BLaER1 (cell line): ENCODE data around the gene OR1A2.
"Not testable (repeated sequence)": the region's sequence is repeated elsewhere in the genome, so short reads cannot be mapped to it uniquely, and the experiment has no call there.

Experiments used
- H3K27ac ChIP-seq: shearing (Covaris generic); formaldehyde crosslinking; 2 replicates; pipeline ENCODE4 v1.8.1; 2022
- H3K27me3 ChIP-seq: shearing (Covaris generic); formaldehyde crosslinking; 2 replicates; pipeline ENCODE4 v1.8.1; 2022
- H3K36me3 ChIP-seq: shearing (Covaris generic); formaldehyde crosslinking; 2 replicates; pipeline ENCODE4 v1.8.1; 2022
- H3K4me1 ChIP-seq: shearing (Covaris generic); formaldehyde crosslinking; 2 replicates; pipeline ENCODE4 v1.8.1; 2022
- H3K4me2 ChIP-seq: shearing (Covaris generic); formaldehyde crosslinking; 2 replicates; pipeline ENCODE4 v1.8.1; 2022
- H3K4me3 ChIP-seq: shearing (Covaris generic); formaldehyde crosslinking; 2 replicates; pipeline ENCODE4 v1.8.1; 2022
- H3K9ac ChIP-seq: shearing (Covaris generic); formaldehyde crosslinking; 2 replicates; pipeline ENCODE4 v1.8.1; 2022
- H3K9me3 ChIP-seq: shearing (Covaris generic); formaldehyde crosslinking; 2 replicates; pipeline ENCODE4 v1.8.1; 2022
- H4K20me1 ChIP-seq: shearing (Covaris generic); formaldehyde crosslinking; 2 replicates; pipeline ENCODE4 v1.8.1; 2022
- Cebpa-rat ChIP-seq: shearing (Covaris generic); IDR thresholded peaks from 2 replicates; pipeline ENCODE4 v1.8.1; 2022

Gene OR1A2, protein sequence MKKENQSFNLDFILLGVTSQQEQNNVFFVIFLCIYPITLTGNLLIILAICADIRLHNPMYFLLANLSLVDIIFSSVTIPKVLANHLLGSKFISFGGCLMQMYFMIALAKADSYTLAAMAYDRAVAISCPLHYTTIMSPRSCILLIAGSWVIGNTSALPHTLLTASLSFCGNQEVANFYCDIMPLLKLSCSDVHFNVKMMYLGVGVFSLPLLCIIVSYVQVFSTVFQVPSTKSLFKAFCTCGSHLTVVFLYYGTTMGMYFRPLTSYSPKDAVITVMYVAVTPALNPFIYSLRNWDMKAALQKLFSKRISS

DNA sequence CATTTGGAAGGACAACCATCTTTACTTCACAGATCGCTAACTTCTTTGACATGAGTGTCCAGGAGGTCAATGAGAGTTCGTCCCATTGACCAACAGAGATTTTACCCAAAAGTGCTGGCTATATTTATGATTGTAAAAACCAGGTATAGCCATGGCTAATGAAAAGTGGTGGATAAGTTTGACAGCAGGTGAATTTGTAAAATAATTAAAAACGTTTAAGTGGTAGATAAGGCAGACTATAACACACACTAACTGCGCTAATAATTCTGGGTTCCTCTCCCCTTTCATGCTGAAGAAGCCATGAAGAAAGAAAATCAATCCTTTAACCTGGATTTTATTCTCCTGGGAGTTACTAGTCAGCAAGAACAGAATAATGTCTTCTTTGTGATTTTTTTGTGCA is at the start of gene OR1A2:
OR1A2 (plus strand) TSS at position 301 of the 400 bp plus-strand sequence; CDS start at position 301, 0 bp downstream.
- Histone ChIP-seq H3K4me3 (no peak within 1 kb of the TSS), H3K9ac (no peak within 1 kb of the TSS), H3K4me1 (peaks cover 4% of the 10 kb centered on the region), H3K27me3 (no peaks in the 10 kb centered on the region), H3K4me2 (no peak within 1 kb of the TSS), H3K27ac (no peak within 1 kb of the TSS), H3K36me3 (no peaks in the 10 kb centered on the region), H3K9me3 (peaks cover 20% of the 10 kb centered on the region), H4K20me1 (no peaks in the 10 kb centered on the region)
- no peak for TF ChIP-seq Cebpa-rat

DNA sequence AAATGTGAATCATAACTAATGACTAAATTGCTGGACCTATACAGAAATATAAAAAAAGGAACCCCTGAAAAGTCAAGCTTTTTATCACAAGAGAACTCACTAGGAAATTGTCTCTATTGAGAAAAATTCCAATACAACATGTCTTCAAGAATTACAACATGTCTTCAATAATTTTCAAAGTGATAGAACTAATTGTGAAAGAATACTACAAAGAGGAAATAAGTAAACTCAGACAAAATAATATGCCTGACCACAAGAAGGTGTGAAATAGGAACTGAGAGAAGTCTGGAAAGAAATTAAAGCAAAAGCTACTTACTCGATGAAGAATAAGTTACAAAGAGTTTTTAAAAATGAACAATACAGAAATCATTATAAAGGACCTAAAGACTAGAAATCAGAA is 40.1 kb upstream of the OR1A2 start:
- H4K20me1 ChIP-seq = no peaks in the 10 kb centered on the region
- no peaks in the 10 kb centered on the region for H3K9me3 ChIP-seq
- H3K4me3 ChIP-seq = no peak overlapping the region
- no peak for TF ChIP-seq Cebpa-rat
- H3K4me1 ChIP-seq = no peaks in the 10 kb centered on the region
- no peak overlapping the region for H3K27ac ChIP-seq
- H3K9ac ChIP-seq = no peak overlapping the region
- no peaks in the 10 kb centered on the region for H3K36me3 ChIP-seq
- no peaks in the 10 kb centered on the region for H3K27me3 ChIP-seq
- no peak overlapping the region for H3K4me2 ChIP-seq

DNA sequence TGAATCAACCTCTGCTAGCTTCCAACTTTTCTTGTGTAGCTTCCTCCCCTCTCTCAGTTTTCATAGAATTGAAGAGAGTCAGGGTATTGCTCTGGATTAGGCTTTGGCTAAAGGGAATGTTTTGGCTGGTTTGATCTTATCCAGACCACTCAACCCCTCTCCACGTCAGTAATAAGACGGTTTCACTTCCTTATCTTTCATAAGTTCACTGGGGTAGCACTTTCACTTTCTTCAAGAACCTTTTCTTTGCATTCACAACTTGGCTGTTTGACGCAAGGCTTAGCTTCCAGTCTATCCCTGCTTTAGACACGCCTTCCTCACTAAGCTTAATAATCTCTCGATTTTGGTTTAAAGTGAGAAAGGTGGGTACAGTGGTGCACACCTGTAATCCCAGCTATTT is 29.7 kb upstream of the OR1A2 start:
- H3K9me3 ChIP-seq = peaks cover 25% of the 10 kb centered on the region

DNA sequence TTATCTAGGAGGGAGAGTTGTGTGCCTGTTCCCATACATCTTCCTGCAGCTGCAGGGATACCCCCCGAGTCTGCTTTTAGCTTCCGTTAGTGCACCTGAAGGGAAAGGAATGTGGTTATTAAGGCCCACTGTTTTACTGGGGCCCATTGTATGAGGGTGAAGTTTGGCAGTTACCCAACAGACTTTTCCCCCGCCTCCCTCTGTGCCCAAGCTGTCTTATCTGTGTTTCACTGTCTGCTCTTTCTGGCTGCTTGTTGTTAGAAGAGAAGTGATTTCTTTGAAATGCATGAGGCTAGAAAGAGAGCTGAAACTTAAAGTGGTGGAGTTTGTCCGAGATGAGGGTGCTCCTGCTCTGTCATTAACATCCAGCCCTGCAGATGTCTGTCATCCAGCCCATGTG is 7.4 kb upstream of the OR1A2 start:
- Histone ChIP-seq H4K20me1 (no peaks in the 10 kb centered on the region), H3K9ac (no peak overlapping the region), H3K27ac (no peak overlapping the region), H3K9me3 (no peaks in the 10 kb centered on the region), H3K4me3 (no peak overlapping the region), H3K4me2 (no peak overlapping the region), H3K27me3 (no peaks in the 10 kb centered on the region), H3K4me1 (peaks cover 4% of the 10 kb centered on the region), H3K36me3 (no peaks in the 10 kb centered on the region)
- no peak for TF ChIP-seq Cebpa-rat

More for the DNA sequence above, 29.7 kb upstream of the OR1A2 start:
- TF ChIP-seq Cebpa-rat = no peak
- H3K4me3 ChIP-seq = no peak overlapping the region
- no peak overlapping the region for H3K9ac ChIP-seq
- H3K36me3 ChIP-seq = peaks cover 6% of the 10 kb centered on the region; the same call in 1 of the 2 replicates
- no peaks in the 10 kb centered on the region for H3K27me3 ChIP-seq
- H4K20me1 ChIP-seq = no peaks in the 10 kb centered on the region
- H3K27ac ChIP-seq = 0 out of 2 replicates have a peak overlapping the region, but pooled peaks have one; percentile 12
- peaks cover 9% of the 10 kb centered on the region for H3K4me1 ChIP-seq
- peak overlapping the region; percentile 41 for H3K4me2 ChIP-seq

DNA sequence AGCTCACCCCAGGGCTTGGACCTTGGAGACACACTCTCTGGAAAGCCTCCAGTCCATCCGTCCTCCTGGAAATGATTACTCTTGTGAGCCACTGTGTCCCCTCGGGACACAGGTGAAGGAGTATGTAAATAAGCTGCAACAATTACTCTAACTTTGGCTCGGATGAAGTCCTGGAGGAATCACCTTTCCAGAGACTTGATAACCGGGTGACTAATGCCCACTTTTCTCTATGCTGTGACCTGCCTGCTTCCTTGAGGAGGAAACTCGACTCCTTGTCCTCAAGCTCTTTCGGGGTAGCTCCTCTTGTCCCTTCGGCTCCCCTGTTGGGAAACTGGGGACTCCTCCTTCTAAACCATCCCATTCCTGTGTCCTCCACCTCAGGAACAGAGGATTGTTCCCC is 10.0 kb downstream of the OR1A2 start, which contains the start of gene OR1A1:
OR1A1 (plus strand) TSS at position 301 of the 400 bp plus-strand sequence. CDS start 7,954 bp downstream, outside the sequence.
- Histone ChIP-seq H3K4me1 (no peaks in the 10 kb centered on the region), H3K4me3 (no peak within 1 kb of the TSS), H3K4me2 (no peak within 1 kb of the TSS), H3K9me3 (peaks cover 4% of the 10 kb centered on the region), H4K20me1 (no peaks in the 10 kb centered on the region), H3K36me3 (no peaks in the 10 kb centered on the region), H3K9ac (no peak within 1 kb of the TSS), H3K27me3 (no peaks in the 10 kb centered on the region), H3K27ac (no peak within 1 kb of the TSS)
- TF ChIP-seq Cebpa-rat = no peak

DNA sequence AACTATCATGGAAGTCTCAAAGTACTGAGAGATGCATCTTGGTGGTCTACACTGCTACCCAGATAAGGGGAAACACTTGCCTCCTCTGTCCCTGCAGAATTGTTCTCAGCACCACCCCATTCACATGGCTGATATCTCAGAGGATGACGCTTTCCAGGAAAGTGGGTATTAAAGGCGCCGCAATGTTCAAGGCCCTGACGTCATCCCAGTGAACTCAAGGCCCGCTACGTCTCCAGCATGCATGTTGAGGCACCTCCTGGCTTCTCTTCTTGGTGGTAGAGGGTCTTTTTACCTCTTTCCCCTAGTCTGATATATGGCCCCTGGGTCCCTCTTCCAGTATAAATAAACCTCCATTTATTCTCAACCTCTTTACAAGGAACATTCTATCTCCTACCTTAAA is 11.2 kb downstream of the OR1A2 start:
- no peak overlapping the region for H3K9ac ChIP-seq
- no peak overlapping the region for H3K4me3 ChIP-seq
- no peak overlapping the region for H3K4me2 ChIP-seq
- H4K20me1 ChIP-seq = no peaks in the 10 kb centered on the region
- peaks cover 6% of the 10 kb centered on the region; the same call in 1 of the 2 replicates for H3K9me3 ChIP-seq
- H3K36me3 ChIP-seq = no peaks in the 10 kb centered on the region
- no peaks in the 10 kb centered on the region for H3K27me3 ChIP-seq
- TF ChIP-seq Cebpa-rat = no peak
- no peak overlapping the region for H3K27ac ChIP-seq
- H3K4me1 ChIP-seq = no peaks in the 10 kb centered on the region

DNA sequence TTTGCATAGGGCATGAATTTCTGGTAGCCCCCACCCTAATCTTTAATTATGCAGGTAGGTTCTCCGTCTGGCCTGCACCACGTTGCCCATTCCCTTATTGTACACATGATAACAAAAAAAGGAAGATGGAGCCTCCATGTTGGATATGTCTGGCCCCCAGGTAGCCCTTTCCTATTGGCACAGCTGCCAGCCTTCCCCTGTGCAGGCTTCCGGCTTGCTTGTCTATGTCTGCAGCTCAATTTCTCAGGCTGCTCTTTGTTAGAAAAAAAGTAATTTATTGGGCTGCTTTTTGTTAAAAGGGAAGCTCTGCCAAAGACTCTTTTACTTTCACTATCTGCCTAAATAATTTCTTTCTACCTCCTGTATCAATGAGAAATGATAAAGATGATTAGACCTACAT is 15.7 kb downstream of the OR1A2 start:
- Histone ChIP-seq H3K4me1 (no peaks in the 10 kb centered on the region), H3K27me3 (no peaks in the 10 kb centered on the region), H4K20me1 (no peaks in the 10 kb centered on the region), H3K4me2 (no peak overlapping the region), H3K4me3 (no peak overlapping the region), H3K9me3 (peaks cover 11% of the 10 kb centered on the region), H3K9ac (no peak overlapping the region), H3K27ac (no peak overlapping the region), H3K36me3 (no peaks in the 10 kb centered on the region)
- TF ChIP-seq Cebpa-rat = no peak

DNA sequence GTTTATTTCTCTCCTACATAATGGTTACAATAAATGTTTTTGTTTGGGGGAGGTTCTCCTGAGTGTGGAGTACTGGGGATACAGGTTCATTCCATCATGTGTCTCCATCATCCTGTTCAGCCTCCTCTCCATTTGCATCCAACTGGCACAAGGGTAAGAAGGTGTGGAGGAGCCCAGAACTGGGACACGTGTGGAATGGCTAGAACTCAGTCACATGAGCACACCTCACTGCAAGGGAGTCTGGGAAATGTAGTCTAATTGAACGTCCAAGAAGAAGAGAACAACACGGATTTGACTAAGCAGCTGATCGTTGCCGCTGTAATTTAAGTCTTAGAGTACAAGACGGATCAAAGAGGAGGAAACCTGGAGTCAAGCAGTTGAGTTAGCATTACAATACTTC is 16.3 kb downstream of the OR1A2 start:
- Histone ChIP-seq H4K20me1 (no peaks in the 10 kb centered on the region), H3K27me3 (no peaks in the 10 kb centered on the region), H3K36me3 (no peaks in the 10 kb centered on the region), H3K9ac (no peak overlapping the region), H3K4me2 (no peak overlapping the region), H3K4me1 (no peaks in the 10 kb centered on the region), H3K9me3 (peaks cover 11% of the 10 kb centered on the region), H3K4me3 (no peak overlapping the region), H3K27ac (no peak overlapping the region)
- TF ChIP-seq Cebpa-rat = no peak

DNA sequence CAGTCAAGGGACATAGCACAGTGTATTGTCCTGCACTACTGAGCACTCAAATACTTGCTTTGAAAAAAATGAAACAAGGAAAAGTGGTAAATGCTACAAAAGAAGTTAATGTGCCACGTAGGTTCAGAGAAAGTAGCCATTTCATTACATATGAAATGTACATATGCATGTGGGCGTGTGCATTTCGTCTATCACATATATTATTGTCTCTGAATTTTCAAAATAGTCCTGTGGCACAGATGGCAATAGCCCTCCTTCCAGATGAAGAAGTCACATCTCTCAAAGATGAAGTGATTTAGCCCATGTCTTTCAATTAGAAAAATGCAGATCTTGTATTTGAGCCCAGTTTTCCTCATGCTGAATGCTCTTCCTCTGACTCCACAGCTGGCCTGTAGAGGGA is 22.7 kb downstream of the OR1A2 start:
- not testable (repeated sequence) for H3K9ac ChIP-seq, H3K4me3 ChIP-seq, H3K9me3 ChIP-seq, H3K27ac ChIP-seq, H4K20me1 ChIP-seq, H3K27me3 ChIP-seq, H3K4me2 ChIP-seq, H3K4me1 ChIP-seq, H3K36me3 ChIP-seq

DNA sequence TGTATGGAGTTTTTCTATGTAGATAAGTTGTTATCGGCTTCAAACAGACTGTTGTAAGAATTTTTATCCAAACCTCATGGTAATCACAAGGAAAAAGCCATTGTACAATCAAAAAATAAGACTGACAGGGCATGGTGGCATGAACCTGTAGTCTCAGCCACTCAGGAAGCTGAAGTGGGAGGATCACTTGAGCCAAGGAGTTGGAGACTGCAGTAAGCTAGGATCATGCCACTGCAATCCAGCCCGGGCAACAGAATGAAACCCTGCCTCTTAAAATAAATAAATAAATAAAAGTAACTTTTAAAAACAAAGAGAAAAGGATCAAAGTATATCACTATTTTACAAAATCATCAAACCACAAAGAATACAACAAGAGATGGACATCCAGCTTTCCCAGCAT is 24.5 kb downstream of the OR1A2 start:
- no peak overlapping the region for H3K4me2 ChIP-seq
- no peaks in the 10 kb centered on the region for H3K36me3 ChIP-seq
- H3K9ac ChIP-seq = no peak overlapping the region
- peaks cover 5% of the 10 kb centered on the region; the same call in 1 of the 2 replicates for H3K9me3 ChIP-seq
- no peaks in the 10 kb centered on the region for H3K27me3 ChIP-seq
- H4K20me1 ChIP-seq = no peaks in the 10 kb centered on the region
- no peaks in the 10 kb centered on the region for H3K4me1 ChIP-seq
- H3K4me3 ChIP-seq = no peak overlapping the region
- H3K27ac ChIP-seq = no peak overlapping the region
- TF ChIP-seq Cebpa-rat = no peak
